CD14-positive monocyte (primary cell): ENCODE data around the gene MTHFS. TPM values are rescaled to one million over a fixed set of nuclear protein-coding genes. Genes with fewer than 3 reads are reported as not detected.

Experiments used
- DNase-seq, 3 donors: peaks; one replicate each; pipeline ENCODE4 v3.0.0-alpha.2; 2011 to 2022
- H2AFZ ChIP-seq: 2 replicates; pipeline ENCODE4 v1.6.0; 2012; ENCODE audit warnings: mild to moderate bottlenecking, low read depth, low read length, inconsistent platforms; ENCODE audit not compliant: insufficient read depth, poor library complexity, severe bottlenecking
- H3K27ac ChIP-seq, 2 donors: 1 replicate in 1 of 2; 2 replicates in 1 of 2; pipeline ENCODE4 v1.5.1; 2012 to 2013; ENCODE audit warnings: low read length in 2 of 2, control low read depth in 1 of 2, inconsistent platforms in 1 of 2, low read depth in 1 of 2, mild to moderate bottlenecking in 1 of 2
- H3K27me3 ChIP-seq, 2 donors: one replicate each; pipeline versions ENCODE4 v1.6.0 to v1.6.1; 2011 to 2013; ENCODE audit warnings: low read length in 2 of 2; ENCODE audit not compliant: control insufficient read depth in 2 of 2, insufficient read depth in 2 of 2
- H3K36me3 ChIP-seq, 2 donors: replicated peaks in 1 of 2; 1 replicate in 1 of 2; 2 replicates in 1 of 2; pipeline versions ENCODE4 v1.5.1 to v1.6.1; 2012 to 2013; ENCODE audit warnings: low read length in 2 of 2, control low read depth in 1 of 2, inconsistent platforms in 1 of 2, mild to moderate bottlenecking in 1 of 2; ENCODE audit not compliant: insufficient read depth in 2 of 2, control insufficient read depth in 1 of 2
- H3K4me1 ChIP-seq, 2 donors: 1 replicate in 1 of 2; 2 replicates in 1 of 2; pipeline versions ENCODE4 v1.5.1 to v1.6.1; 2012 to 2013; ENCODE audit warnings: low read length in 2 of 2, control low read depth in 1 of 2, inconsistent platforms in 1 of 2, mild to moderate bottlenecking in 1 of 2, moderate library complexity in 1 of 2; ENCODE audit not compliant: insufficient read depth in 2 of 2, control insufficient read depth in 1 of 2
- H3K4me2 ChIP-seq: replicated peaks from 2 replicates; pipeline ENCODE3; 2012; ENCODE audit warnings: low read length, moderate library complexity, mild to moderate bottlenecking; ENCODE audit not compliant: poor library complexity, severe bottlenecking; ENCODE audit errors: extremely low read depth
- H3K4me3 ChIP-seq, 3 experiments: fragments of 200-600 bp in 1 of 3; sonication (generic) in 1 of 3; replicated peaks in 1 of 3; 1 replicate in 2 of 3; 2 replicates in 1 of 3; pipeline ENCODE4 v1.5.1; 2011 to 2013; ENCODE audit warnings: low read length in 3 of 3, mild to moderate bottlenecking in 3 of 3, control low read depth in 2 of 3, low read depth in 2 of 3, inconsistent platforms in 1 of 3, moderate library complexity in 1 of 3
- H3K79me2 ChIP-seq: 2 replicates; pipeline ENCODE4 v1.6.0; 2012; ENCODE audit warnings: mild to moderate bottlenecking, control low read depth, inconsistent platforms, low read length, moderate library complexity; ENCODE audit not compliant: insufficient read depth
- H3K9ac ChIP-seq: 2 replicates; pipeline ENCODE4 v1.6.0; 2017; ENCODE audit warnings: low read length, mild to moderate bottlenecking; ENCODE audit not compliant: insufficient read depth, poor library complexity, severe bottlenecking
- H3K9me3 ChIP-seq, 2 donors: replicated peaks in 1 of 2; 1 replicate in 1 of 2; 2 replicates in 1 of 2; pipeline versions ENCODE4 v1.5.1 to v1.6.1; 2012 to 2013; ENCODE audit warnings: low read length in 2 of 2, control low read depth in 1 of 2; ENCODE audit not compliant: control insufficient read depth in 1 of 2, insufficient read depth in 1 of 2
- H4K20me1 ChIP-seq: 2 replicates; pipeline ENCODE4 v1.6.0; 2012; ENCODE audit warnings: mild to moderate bottlenecking, low read length, control low read depth, moderate library complexity; ENCODE audit not compliant: insufficient read depth
- H3K27ac Mint-ChIP-seq, 7 donors: one replicate each; pipeline ENCODE4 v1.8.0; 2020; ENCODE audit warnings: mild to moderate bottlenecking in 7 of 7, mixed read lengths in 7 of 7, moderate library complexity in 6 of 7, inconsistent platforms in 2 of 7
- H3K27me3 Mint-ChIP-seq, 3 donors: one replicate each; pipeline ENCODE4 v1.8.0; 2021 to 2022; ENCODE audit warnings: low read depth in 3 of 3, mild to moderate bottlenecking in 3 of 3, mixed read lengths in 3 of 3, moderate library complexity in 3 of 3, inconsistent platforms in 1 of 3
- H3K36me3 Mint-ChIP-seq, 2 donors: one replicate each; pipeline ENCODE4 v1.8.0; 2020; ENCODE audit warnings: mixed read lengths in 2 of 2, inconsistent platforms in 1 of 2, mild to moderate bottlenecking in 1 of 2
- H3K4me1 Mint-ChIP-seq: one replicate; pipeline ENCODE4 v1.8.0; 2020; ENCODE audit warnings: mild to moderate bottlenecking, mixed read lengths
- H3K4me3 Mint-ChIP-seq, 2 donors: one replicate each; pipeline ENCODE4 v1.8.0; 2020; ENCODE audit warnings: mild to moderate bottlenecking in 2 of 2, mixed read lengths in 2 of 2, moderate library complexity in 1 of 2
- H3K9me3 Mint-ChIP-seq, 7 donors: one replicate each; pipeline ENCODE4 v1.8.0; 2020 to 2022; ENCODE audit warnings: mixed read lengths in 7 of 7, mild to moderate bottlenecking in 6 of 7, moderate library complexity in 6 of 7, inconsistent platforms in 2 of 7
- WGBS: methylation state at CpG from one replicate; pipeline ENCODE4 v1.1.5; 2013; ENCODE audit warnings: missing lambda C conversion rate; ENCODE audit not compliant: insufficient coverage; 5-methylcytosine and 5-hydroxymethylcytosine counted together
- intact Hi-C, 2 donors: fragments of 100-400 bp; cut with micrococcal nuclease; formaldehyde crosslinking; loops; one replicate each; pipeline versions ENCODE4 v1.15.0 to v1.15.1; 2023
- polyA plus RNA-seq, 3 donors: library from polyadenylated mRNA; depleted of rRNA in 1 of 3; unstranded in 2 of 3; stranded (reverse) in 1 of 3; fragments of 300-500 nt in 2 of 3; fragments of >200 nt in 1 of 3; fragmentation: Illumina TruSeq in 2 of 3; gene quantifications; 1 replicate in 2 of 3; 2 replicates in 1 of 3; pipeline ENCODE4 v1.2.3, GENCODE V29; 2012 to 2021
- TF ChIP-seq, protein P1 (sequence below): fragments of 200-600 bp; IDR thresholded peaks from one replicate; pipeline ENCODE4 v1.8.0; 2022; ENCODE audit warnings: antibody characterized with exemption, mild to moderate bottlenecking

MTHFS gene
- polyA plus RNA-seq, 3 donors: 44.6 to 129 (median 76.4) TPM

DNA sequence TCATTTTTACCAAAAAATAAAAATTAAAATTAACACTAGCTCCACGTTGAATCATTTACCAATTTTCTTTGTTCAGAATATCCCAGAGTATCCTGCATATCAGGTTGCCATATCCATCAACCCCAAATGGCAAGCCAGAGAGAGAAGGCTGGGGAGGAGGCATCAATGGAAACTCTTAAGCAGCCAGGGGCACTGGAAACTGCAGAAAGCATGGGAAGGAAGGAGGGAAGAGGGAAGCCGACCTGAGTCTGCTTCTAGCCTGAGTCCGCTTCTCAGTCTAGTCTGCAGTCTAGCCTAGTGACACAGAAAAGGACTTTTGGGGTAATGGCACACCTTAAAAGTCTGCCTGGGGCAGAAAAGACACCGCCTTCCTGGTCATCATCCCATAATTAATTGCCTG is 1.6 kb upstream of the MTHFS start:
- H3K4me1 ChIP-seq: peaks cover 59 to 82% of the 10 kb centered on the region in 2 donors
- H3K79me2 ChIP-seq: peaks cover 50% of the 10 kb centered on the region
- H3K27ac Mint-ChIP-seq: peak overlapping the region; percentile 94 to 99 (median 98)
- no peaks in the 10 kb centered on the region for H4K20me1 ChIP-seq
- H3K9ac ChIP-seq: peak overlapping the region; percentile 50
- DNase-seq: no peak
- no peaks in the 10 kb centered on the region for H3K27me3 Mint-ChIP-seq
- no peak overlapping the region for H2AFZ ChIP-seq
- H3K9me3 Mint-ChIP-seq: peaks cover 0 to 8% (median 0%) of the 10 kb centered on the region in 7 donors
- peaks cover 18 to 20% of the 10 kb centered on the region in 2 donors for H3K36me3 Mint-ChIP-seq
- H3K4me3 Mint-ChIP-seq: peak overlapping the region; percentile 13 to 79
- H3K4me2 ChIP-seq: peak overlapping the region; percentile 84
- intact Hi-C loops: loop anchor here (2.0 to 5.0 kb wide), 3 partner anchors 79 to 94 kb away; no protein-coding TSS in a partner anchor
- H3K27ac ChIP-seq: peak overlapping the region; percentile 82 to 98
- no peaks in the 10 kb centered on the region for H3K36me3 ChIP-seq
- no peaks in the 10 kb centered on the region for H3K9me3 ChIP-seq
- TF ChIP-seq, protein P1, sequence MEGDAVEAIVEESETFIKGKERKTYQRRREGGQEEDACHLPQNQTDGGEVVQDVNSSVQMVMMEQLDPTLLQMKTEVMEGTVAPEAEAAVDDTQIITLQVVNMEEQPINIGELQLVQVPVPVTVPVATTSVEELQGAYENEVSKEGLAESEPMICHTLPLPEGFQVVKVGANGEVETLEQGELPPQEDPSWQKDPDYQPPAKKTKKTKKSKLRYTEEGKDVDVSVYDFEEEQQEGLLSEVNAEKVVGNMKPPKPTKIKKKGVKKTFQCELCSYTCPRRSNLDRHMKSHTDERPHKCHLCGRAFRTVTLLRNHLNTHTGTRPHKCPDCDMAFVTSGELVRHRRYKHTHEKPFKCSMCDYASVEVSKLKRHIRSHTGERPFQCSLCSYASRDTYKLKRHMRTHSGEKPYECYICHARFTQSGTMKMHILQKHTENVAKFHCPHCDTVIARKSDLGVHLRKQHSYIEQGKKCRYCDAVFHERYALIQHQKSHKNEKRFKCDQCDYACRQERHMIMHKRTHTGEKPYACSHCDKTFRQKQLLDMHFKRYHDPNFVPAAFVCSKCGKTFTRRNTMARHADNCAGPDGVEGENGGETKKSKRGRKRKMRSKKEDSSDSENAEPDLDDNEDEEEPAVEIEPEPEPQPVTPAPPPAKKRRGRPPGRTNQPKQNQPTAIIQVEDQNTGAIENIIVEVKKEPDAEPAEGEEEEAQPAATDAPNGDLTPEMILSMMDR: no peak
- WGBS: 100% methylated on average over 1 of the region's 4 CpGs
- H3K4me3 ChIP-seq: peak overlapping the region in 1 of 3 experiments; percentile 86
- H3K4me1 Mint-ChIP-seq: peaks cover 66% of the 10 kb centered on the region
- no peaks in the 10 kb centered on the region for H3K27me3 ChIP-seq

DNA sequence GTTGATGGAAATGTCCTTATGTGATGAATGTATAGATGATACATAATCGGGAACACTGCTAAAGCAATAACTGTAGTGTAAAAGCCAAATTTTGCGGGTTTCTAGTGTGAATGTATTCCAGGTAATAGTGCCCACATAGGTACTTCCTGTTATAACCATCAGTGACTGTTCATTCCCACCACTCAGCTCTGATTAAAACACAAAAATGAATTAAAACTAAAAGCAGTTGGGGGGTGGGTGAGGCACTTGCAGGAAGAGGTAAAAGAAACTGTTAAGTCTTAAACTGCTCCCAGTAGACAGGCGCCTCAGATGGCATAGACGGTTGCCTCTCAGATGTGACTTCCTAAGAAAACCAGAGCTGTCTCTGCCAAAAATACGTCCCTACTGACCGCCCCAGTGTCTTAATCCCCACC is 893 bp upstream of the MTHFS start:
- H3K9me3 Mint-ChIP-seq: peaks cover 0 to 8% (median 0%) of the 10 kb centered on the region in 7 donors
- H3K79me2 ChIP-seq: peaks cover 50% of the 10 kb centered on the region
- peak overlapping the region; percentile 84 for H3K4me2 ChIP-seq
- peak overlapping the region; percentile 94 to 99 (median 98) for H3K27ac Mint-ChIP-seq
- H2AFZ ChIP-seq: no peak overlapping the region
- H3K4me1 Mint-ChIP-seq: peaks cover 65% of the 10 kb centered on the region
- H3K36me3 Mint-ChIP-seq: peaks cover 18 to 24% of the 10 kb centered on the region in 2 donors
- no peaks in the 10 kb centered on the region for H3K27me3 ChIP-seq
- H3K36me3 ChIP-seq: peaks cover 0 to 2% of the 10 kb centered on the region in 2 donors
- H4K20me1 ChIP-seq: no peaks in the 10 kb centered on the region
- H3K27ac ChIP-seq: peak overlapping the region; percentile 82 to 98
- peak overlapping the region; percentile 50 for H3K9ac ChIP-seq
- H3K27me3 Mint-ChIP-seq: no peaks in the 10 kb centered on the region
- intact Hi-C loops: loop anchor here (2.0 to 5.0 kb wide), 3 partner anchors 80 to 95 kb away; no protein-coding TSS in a partner anchor
- TF ChIP-seq, protein P1: no peak
- peak overlapping the region in 1 of 2 donors; percentile 79 for H3K4me3 Mint-ChIP-seq
- peak in 1 of 3 donors; percentile 24 for DNase-seq
- H3K4me1 ChIP-seq: peaks cover 58 to 78% of the 10 kb centered on the region in 2 donors
- H3K9me3 ChIP-seq: no peaks in the 10 kb centered on the region
- 0% methylated on average over 2 of the region's 6 CpGs for WGBS
- H3K4me3 ChIP-seq: peak overlapping the region in 2 of 3 experiments; percentile 47 to 86
